ENCODE data around the gene C2CD2.

Gene C2CD2

DNA sequence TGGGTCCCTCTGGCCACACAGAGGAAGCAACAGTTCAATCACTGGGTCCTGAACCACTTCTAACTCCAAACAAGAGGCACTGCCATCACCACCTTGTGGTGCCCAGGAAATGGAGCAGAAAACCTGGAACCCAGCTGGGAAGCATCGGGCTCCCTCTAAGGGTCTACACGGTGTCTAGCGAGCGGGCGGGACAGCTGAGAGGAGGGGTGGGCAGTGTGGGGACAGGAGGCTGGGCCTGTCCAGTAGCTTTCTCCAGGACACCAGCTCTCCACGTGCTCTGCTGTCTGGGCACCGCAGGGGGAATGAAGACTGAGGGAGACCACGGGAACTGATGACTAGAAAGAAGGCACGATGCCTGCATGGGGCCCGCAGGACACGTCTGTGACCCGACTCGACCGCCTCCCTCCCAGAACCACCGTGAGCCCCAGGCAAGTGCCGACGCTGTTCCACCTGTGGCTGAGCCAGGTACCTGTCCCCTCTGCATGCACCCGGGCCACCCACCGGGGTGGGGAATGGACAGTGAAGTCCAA is 69.3 kb downstream of the C2CD2 start:
- DNase-seq (ENCODE audit: low read depth): no peak
- no peak overlapping the region for H3K4me3 ChIP-seq (replicated peaks; ENCODE audit: low read depth, low read length)
- no peak for TF ChIP-seq CTCF (IDR thresholded peaks at IDR 0.05; ENCODE audit: low read length, missing control alignments)

GRCh38 chr21:41883582-41883981 is 70.2 kb downstream of the C2CD2 start:
- no peak for DNase-seq (ENCODE audit: low read depth)
- no peak for TF ChIP-seq CTCF (IDR thresholded peaks at IDR 0.05; ENCODE audit: low read length, missing control alignments)
- H3K4me3 ChIP-seq (replicated peaks; ENCODE audit: low read depth, low read length): no peak overlapping the region

GRCh38 chr21:41881051-41881450 is 72.8 kb downstream of the C2CD2 start:
- TF ChIP-seq CTCF (IDR thresholded peaks at IDR 0.05; ENCODE audit: low read length, missing control alignments): no peak
- no peak overlapping the region for H3K4me3 ChIP-seq (replicated peaks; ENCODE audit: low read depth, low read length)
- no peak for DNase-seq (ENCODE audit: low read depth)

GRCh38 chr21:41880153-41880552 is 73.7 kb downstream of the C2CD2 start:
- peak overlapping the region; percentile 61 for H3K4me3 ChIP-seq (replicated peaks; ENCODE audit: low read depth, low read length)
- no peak for DNase-seq (ENCODE audit: low read depth)
- TF ChIP-seq CTCF (IDR thresholded peaks at IDR 0.05; ENCODE audit: low read length, missing control alignments): no peak

GRCh38 chr21:41879190-41879998 is 74.4 kb downstream of the C2CD2 start, which contains the start of gene PRDM15:
TSS of gene PRDM15 (minus strand) at chr21:41879344. CDS start at chr21:41860363, 18,981 bp downstream.
- peak; percentile 84 for DNase-seq (ENCODE audit: low read depth)
- peak within 1 kb of the TSS; percentile 81 for H3K4me3 ChIP-seq (replicated peaks; ENCODE audit: low read depth, low read length)
- no peak for TF ChIP-seq CTCF (IDR thresholded peaks at IDR 0.05; ENCODE audit: low read length, missing control alignments)

DNA sequence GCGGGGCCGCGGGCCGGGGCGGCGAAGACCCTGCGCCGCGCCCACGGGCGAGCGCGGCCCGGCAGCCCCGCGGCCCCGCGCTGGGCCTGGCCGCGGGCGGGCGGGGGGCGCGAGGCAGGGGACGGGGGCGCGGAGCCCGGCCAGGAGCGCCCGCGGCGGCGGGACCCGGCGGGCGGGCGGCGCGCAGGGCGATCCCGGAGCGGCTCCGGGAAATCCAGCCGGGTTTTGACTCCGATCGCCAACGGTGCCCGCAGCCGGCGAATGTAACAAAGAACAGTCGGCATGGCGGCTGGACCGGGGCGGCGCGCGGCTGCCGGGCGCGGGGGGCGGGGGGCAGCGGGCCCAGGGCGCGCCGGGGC is 75.0 kb downstream of the C2CD2 start:
- peak; percentile 84 for DNase-seq (ENCODE audit: low read depth)
- no peak for TF ChIP-seq CTCF (IDR thresholded peaks at IDR 0.05; ENCODE audit: low read length, missing control alignments)
- peak overlapping the region; percentile 81 for H3K4me3 ChIP-seq (replicated peaks; ENCODE audit: low read depth, low read length)

Data from fibroblast of pulmonary artery (primary cell).